WERI-Rb-1 (cell line): ENCODE data around the gene PCNT.
A peak's percentile ranks its signal among the peaks of the same experiment; 100 is the strongest.

Experiments used
- DNase-seq: peaks from one replicate; pipeline ENCODE4 v3.0.0-alpha.2; 2020
- H3K27ac ChIP-seq: fragments of 250-450 bp; sonication (Bioruptor Pico); 2 replicates; pipeline ENCODE4 v1.5.1; 2020; ENCODE audit warnings: mild to moderate bottlenecking, moderate library complexity
- H3K27me3 ChIP-seq: fragments of 250-450 bp; sonication (Bioruptor Pico); 2 replicates; pipeline ENCODE4 v1.5.1; 2021; ENCODE audit warnings: mild to moderate bottlenecking, low read depth, moderate library complexity; ENCODE audit not compliant: insufficient read depth, severe bottlenecking
- H3K36me3 ChIP-seq: fragments of 250-450 bp; sonication (Bioruptor Pico); 2 replicates; pipeline ENCODE4 v1.5.1; 2020; ENCODE audit warnings: mild to moderate bottlenecking, moderate library complexity
- H3K4me3 ChIP-seq: 2 replicates; pipeline ENCODE4 v1.5.1; 2011; ENCODE audit warnings: low read depth, mild to moderate bottlenecking, control low read depth, low read length
- H3K9me3 ChIP-seq: fragments of 250-450 bp; sonication (Bioruptor Pico); 2 replicates; pipeline ENCODE4 v1.5.1; 2021; ENCODE audit warnings: mild to moderate bottlenecking, moderate library complexity; ENCODE audit not compliant: severe bottlenecking
- TF ChIP-seq, protein P1 (sequence below): IDR thresholded peaks from 2 replicates; pipeline ENCODE4 v1.5.1; 2011; ENCODE audit warnings: low read depth, mild to moderate bottlenecking, control low read depth, inconsistent platforms, low read length

Gene PCNT

DNA sequence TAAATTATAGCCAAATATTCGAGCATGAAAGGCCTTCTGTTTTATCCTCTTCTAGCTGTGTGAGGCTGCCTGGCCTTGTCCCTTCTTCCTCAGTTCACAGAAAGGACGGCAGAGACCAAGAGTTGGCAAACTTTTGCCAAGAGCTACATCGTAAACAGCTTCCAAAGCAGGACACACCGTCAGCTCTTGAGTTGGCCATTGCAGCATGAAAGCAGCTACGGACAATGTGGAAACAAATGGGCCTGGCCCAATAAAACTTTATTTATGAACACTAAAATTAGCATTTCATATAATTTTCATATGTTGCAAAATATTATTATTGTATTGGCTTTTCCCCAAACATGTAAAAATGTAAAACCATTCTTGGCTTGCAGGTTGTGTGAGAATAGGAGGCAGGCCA, 11.0 kb upstream of the PCNT start:
- no peak overlapping the region for H3K27ac ChIP-seq
- no peaks in the 10 kb centered on the region for H3K27me3 ChIP-seq
- no peaks in the 10 kb centered on the region for H3K9me3 ChIP-seq
- TF ChIP-seq, protein P1, sequence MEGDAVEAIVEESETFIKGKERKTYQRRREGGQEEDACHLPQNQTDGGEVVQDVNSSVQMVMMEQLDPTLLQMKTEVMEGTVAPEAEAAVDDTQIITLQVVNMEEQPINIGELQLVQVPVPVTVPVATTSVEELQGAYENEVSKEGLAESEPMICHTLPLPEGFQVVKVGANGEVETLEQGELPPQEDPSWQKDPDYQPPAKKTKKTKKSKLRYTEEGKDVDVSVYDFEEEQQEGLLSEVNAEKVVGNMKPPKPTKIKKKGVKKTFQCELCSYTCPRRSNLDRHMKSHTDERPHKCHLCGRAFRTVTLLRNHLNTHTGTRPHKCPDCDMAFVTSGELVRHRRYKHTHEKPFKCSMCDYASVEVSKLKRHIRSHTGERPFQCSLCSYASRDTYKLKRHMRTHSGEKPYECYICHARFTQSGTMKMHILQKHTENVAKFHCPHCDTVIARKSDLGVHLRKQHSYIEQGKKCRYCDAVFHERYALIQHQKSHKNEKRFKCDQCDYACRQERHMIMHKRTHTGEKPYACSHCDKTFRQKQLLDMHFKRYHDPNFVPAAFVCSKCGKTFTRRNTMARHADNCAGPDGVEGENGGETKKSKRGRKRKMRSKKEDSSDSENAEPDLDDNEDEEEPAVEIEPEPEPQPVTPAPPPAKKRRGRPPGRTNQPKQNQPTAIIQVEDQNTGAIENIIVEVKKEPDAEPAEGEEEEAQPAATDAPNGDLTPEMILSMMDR, result no peak
- H3K4me3 ChIP-seq, result no peak overlapping the region
- H3K36me3 ChIP-seq, result peaks cover 58% of the 10 kb centered on the region
- DNase-seq, result no peak

DNA sequence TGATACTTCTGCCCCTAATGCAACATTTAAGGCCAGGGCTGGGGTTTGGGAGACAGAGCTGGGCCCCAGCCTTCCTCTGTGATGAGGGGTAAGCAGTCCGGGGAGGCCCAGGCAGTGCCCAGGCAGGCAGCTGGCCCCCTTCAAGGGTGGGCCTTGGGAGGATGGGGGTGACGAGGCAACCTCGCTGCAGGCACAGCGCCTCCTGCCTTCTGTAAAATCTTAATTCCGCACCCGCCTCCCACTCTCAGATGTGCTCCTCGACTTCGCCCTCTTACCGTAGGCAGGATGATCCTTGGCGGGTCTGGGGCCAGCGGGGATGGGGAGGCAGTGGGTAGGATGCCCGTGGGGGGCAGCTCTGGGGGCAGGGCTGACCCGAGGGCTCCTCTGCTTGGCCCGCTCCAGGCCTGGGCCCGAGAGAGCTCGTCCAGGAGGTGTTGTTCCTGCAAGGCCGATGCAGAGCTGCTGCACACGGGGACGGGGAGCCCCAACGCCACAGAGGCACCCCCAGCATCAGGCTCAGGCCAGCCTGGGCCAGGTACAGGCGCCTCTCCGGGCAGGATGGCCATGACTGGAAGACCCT, 9.4 kb upstream of the PCNT start:
- Histone ChIP-seq H3K27ac (no peak overlapping the region), H3K9me3 (no peaks in the 10 kb centered on the region), H3K27me3 (no peaks in the 10 kb centered on the region), H3K36me3 (peaks cover 44% of the 10 kb centered on the region), H3K4me3 (no peak overlapping the region)
- no peak for DNase-seq
- TF ChIP-seq, protein P1, result 0 out of 2 replicates have a peak, but pooled peaks have one; percentile 17

DNA sequence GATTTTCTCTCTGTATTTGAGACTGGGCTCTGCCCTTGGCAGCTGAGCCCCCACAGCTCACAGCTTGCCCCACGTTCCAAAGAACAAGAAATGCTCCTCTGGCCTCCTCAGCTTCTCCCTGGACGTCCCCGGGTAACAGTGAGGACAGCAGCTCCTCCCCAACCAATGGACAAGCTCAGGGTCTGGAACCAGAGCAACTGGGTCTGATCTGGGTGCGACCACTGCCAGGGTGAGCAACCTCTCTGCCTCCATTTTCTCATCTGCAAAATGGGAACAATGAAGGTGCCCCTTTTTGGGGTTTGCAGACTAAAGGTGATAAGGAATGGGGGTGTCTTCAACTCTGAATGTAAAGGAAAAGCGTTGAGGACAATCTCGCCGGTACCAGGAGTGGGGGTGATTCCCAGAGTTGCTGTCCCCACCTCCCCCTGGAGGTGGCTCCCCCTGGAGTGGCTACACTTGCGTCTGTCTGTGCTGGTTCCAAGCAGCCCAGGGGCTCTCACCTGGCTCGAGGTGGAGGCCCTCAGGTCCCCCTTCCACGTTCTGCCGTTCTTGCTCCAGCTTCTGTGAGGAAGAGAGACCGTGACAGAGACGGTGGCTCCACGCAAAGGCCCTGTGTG, 7.1 kb upstream of the PCNT start:
- no peaks in the 10 kb centered on the region for H3K27me3 ChIP-seq
- H3K9me3 ChIP-seq, result no peaks in the 10 kb centered on the region
- no peak overlapping the region for H3K4me3 ChIP-seq
- TF ChIP-seq, protein P1, result no peak
- H3K36me3 ChIP-seq, result peaks cover 40% of the 10 kb centered on the region
- no peak overlapping the region for H3K27ac ChIP-seq
- DNase-seq, result no peak

DNA sequence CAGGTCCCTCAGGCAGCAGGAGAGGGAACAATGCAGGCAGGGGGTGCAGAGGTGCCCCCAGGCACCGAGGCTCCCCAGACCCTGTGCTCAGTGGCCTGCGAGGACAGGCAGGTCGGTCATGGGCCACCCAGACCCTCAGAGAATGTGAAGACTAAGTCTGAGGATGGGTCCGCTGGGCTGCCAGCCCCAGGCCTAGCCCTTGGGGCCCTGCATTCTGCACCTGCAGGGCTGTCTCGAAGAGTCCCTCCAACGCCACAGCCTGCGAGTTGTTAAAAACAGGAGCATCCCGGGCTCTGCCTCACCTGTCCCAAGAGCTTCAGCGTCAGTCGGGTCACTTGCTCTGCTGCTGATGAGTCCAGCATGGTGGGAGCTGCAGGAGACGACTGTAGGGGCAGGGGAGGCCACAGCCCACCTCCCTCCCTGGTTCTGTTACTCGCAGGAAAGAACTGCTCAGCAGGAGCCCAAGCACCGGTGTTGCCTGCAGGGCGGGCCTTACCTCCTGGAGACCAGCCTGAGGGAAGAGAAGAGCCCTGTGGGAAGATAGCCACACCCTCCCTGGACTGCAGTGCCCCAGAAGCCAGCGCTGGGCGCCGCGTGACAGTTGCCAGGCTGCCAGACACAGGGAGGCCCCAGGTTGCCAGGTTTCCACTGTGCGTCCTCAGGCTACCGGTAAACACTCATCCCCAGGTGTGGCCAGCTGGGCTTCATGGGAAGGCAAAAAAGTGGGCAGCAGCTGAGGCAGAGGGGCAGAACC, 6.1 kb upstream of the PCNT start:
- no peak overlapping the region for H3K4me3 ChIP-seq
- no peak overlapping the region for H3K27ac ChIP-seq
- DNase-seq, result no peak
- H3K36me3 ChIP-seq, result peaks cover 47% of the 10 kb centered on the region
- TF ChIP-seq, protein P1, result no peak
- peaks cover 9% of the 10 kb centered on the region for H3K9me3 ChIP-seq
- no peaks in the 10 kb centered on the region for H3K27me3 ChIP-seq

DNA sequence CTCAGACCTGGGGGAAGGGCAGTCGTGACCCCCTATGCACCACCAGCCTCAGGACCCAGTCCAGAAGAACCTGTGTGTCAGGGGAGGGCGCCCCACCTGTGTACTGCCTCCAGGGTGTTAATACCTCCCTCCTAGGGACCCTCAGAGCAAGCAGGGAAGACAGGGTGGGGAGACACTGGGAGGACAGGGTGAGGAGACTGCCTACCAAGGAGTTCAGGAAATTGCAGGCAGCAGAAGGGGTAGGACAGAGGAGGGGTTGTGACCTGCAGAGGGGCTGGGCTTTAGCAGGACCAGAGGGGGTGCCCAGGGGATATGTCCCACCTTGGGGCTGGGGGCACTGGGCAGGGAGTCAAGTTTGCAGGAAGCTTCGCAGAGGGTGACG, 5.5 kb upstream of the PCNT start:
- no peak overlapping the region for H3K27ac ChIP-seq
- H3K9me3 ChIP-seq, result peaks cover 15% of the 10 kb centered on the region
- H3K36me3 ChIP-seq, result peaks cover 47% of the 10 kb centered on the region

More for the DNA sequence above, 5.5 kb upstream of the PCNT start:
- Histone ChIP-seq H3K27me3 (no peaks in the 10 kb centered on the region), H3K4me3 (no peak overlapping the region)
- no peak for DNase-seq
- TF ChIP-seq, protein P1, result no peak
